Measurements from ENCODE around the gene SLC39A8.

SLC39A8 gene

DNA sequence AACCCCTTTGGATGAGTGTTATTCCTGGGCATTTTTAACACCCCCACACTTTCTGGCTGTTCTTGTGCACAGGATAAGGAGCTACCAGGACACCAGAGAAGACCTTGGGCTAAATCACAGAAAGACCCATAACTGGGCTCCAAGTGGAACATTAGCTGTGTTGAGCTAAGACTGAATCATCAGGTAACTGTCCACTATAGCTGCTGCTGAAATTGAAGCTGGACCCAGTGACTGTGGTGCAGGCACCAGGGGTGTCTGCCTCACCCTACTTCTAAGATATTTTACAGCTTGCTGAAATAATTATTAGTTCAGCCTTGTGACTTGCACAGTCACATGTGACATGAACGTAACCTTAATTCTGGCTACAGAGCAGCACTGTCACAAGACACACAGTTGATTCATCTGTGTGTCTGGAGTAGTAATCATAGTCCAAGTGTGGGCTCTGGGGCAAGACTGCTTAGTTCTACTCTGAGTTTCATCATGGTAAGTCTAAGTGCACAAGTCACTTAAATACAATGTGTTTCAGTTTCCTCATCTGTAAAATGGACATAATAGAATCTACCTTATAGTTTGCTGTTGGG is 127.4 kb downstream of the SLC39A8 start:
- no peak for TF ChIP-seq POLR2AphosphoS5 (IDR thresholded peaks at IDR 0.05; ENCODE audit: low read depth)
- TF ChIP-seq, protein P1, sequence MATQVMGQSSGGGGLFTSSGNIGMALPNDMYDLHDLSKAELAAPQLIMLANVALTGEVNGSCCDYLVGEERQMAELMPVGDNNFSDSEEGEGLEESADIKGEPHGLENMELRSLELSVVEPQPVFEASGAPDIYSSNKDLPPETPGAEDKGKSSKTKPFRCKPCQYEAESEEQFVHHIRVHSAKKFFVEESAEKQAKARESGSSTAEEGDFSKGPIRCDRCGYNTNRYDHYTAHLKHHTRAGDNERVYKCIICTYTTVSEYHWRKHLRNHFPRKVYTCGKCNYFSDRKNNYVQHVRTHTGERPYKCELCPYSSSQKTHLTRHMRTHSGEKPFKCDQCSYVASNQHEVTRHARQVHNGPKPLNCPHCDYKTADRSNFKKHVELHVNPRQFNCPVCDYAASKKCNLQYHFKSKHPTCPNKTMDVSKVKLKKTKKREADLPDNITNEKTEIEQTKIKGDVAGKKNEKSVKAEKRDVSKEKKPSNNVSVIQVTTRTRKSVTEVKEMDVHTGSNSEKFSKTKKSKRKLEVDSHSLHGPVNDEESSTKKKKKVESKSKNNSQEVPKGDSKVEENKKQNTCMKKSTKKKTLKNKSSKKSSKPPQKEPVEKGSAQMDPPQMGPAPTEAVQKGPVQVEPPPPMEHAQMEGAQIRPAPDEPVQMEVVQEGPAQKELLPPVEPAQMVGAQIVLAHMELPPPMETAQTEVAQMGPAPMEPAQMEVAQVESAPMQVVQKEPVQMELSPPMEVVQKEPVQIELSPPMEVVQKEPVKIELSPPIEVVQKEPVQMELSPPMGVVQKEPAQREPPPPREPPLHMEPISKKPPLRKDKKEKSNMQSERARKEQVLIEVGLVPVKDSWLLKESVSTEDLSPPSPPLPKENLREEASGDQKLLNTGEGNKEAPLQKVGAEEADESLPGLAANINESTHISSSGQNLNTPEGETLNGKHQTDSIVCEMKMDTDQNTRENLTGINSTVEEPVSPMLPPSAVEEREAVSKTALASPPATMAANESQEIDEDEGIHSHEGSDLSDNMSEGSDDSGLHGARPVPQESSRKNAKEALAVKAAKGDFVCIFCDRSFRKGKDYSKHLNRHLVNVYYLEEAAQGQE (IDR thresholded peaks at IDR 0.05; ENCODE audit: insufficient replicate concordance, low read depth) = peak; percentile 53
- Histone ChIP-seq H3K27me3 (ENCODE audit: insufficient read depth, poor library complexity, severe bottlenecking) (no peaks in the 10 kb centered on the region), H3K4me3 (replicated peaks; ENCODE audit: insufficient read depth, low read length) (no peak overlapping the region), H3K27ac (replicated peaks) (no peak overlapping the region)
- DNase-seq (ENCODE audit: low read depth in 1 of 2, low spot score in 1 of 2) = no peak

DNA sequence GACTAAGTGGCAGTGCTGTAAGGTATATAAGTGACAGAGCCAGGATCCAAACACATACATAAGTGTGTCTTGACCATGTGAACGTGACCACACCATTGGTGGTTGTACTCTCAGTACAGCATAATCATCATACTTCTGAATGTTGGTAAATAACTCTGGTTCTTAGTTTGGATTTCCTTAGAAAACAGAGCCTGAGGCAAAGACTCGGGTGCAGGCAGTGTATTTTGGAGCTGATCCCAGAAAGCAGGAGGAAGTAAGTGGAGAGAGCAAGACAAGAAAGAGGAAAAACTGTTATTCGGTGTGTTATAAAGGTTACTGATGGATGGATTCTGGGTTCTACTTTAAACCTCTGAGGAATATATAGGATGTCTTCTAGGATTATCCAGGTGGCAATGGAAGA is 127.9 kb downstream of the SLC39A8 start:
- no peak overlapping the region for H3K4me3 ChIP-seq (replicated peaks; ENCODE audit: insufficient read depth, low read length)
- DNase-seq (ENCODE audit: low read depth in 1 of 2, low spot score in 1 of 2) = no peak
- H3K27ac ChIP-seq (replicated peaks) = no peak overlapping the region
- TF ChIP-seq, protein P2, sequence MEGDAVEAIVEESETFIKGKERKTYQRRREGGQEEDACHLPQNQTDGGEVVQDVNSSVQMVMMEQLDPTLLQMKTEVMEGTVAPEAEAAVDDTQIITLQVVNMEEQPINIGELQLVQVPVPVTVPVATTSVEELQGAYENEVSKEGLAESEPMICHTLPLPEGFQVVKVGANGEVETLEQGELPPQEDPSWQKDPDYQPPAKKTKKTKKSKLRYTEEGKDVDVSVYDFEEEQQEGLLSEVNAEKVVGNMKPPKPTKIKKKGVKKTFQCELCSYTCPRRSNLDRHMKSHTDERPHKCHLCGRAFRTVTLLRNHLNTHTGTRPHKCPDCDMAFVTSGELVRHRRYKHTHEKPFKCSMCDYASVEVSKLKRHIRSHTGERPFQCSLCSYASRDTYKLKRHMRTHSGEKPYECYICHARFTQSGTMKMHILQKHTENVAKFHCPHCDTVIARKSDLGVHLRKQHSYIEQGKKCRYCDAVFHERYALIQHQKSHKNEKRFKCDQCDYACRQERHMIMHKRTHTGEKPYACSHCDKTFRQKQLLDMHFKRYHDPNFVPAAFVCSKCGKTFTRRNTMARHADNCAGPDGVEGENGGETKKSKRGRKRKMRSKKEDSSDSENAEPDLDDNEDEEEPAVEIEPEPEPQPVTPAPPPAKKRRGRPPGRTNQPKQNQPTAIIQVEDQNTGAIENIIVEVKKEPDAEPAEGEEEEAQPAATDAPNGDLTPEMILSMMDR (IDR thresholded peaks at IDR 0.05; ENCODE audit: insufficient read depth, low read length) = no peak
- TF ChIP-seq, protein P1 (IDR thresholded peaks at IDR 0.05; ENCODE audit: insufficient replicate concordance, low read depth) = no peak
- TF ChIP-seq SPI1 (IDR thresholded peaks at IDR 0.05; ENCODE audit: borderline replicate concordance, low read depth) = no peak
- TF ChIP-seq GABPA (IDR thresholded peaks at IDR 0.05; ENCODE audit: low read depth) = no peak
- no peak for TF ChIP-seq POLR2AphosphoS5 (IDR thresholded peaks at IDR 0.05; ENCODE audit: low read depth)
- no peaks in the 10 kb centered on the region for H3K27me3 ChIP-seq (ENCODE audit: insufficient read depth, poor library complexity, severe bottlenecking)

DNA sequence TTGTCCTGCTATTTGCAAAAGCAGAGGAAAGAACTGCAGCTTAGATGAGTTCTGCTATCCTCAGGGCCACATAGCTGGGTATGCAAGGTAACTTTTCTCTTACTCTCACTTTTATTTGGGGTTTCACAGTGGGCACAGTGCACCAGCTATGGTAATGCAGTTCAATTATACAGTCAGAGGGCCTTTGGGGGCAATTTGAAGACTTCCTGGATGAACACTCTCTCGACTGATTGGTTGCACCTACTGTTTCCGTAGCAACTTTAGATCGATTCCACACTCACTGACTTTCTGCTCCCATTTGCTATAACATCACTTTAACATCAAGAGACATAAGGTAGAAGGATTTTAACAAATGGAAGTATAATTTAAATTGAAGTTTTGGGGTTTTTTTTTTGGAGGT is 128.6 kb downstream of the SLC39A8 start:
- Histone ChIP-seq H3K27me3 (ENCODE audit: insufficient read depth, poor library complexity, severe bottlenecking) (no peaks in the 10 kb centered on the region), H3K4me3 (replicated peaks; ENCODE audit: insufficient read depth, low read length) (no peak overlapping the region), H3K27ac (replicated peaks) (no peak overlapping the region)
- TF ChIP-seq SPI1 (IDR thresholded peaks at IDR 0.05; ENCODE audit: borderline replicate concordance, low read depth) = no peak
- TF ChIP-seq GABPA (IDR thresholded peaks at IDR 0.05; ENCODE audit: low read depth) = no peak
- TF ChIP-seq POLR2AphosphoS5 (IDR thresholded peaks at IDR 0.05; ENCODE audit: low read depth) = no peak
- TF ChIP-seq, protein P2 (IDR thresholded peaks at IDR 0.05; ENCODE audit: insufficient read depth, low read length) = no peak
- TF ChIP-seq, protein P1 (IDR thresholded peaks at IDR 0.05; ENCODE audit: insufficient replicate concordance, low read depth) = no peak
- DNase-seq (ENCODE audit: low read depth in 1 of 2, low spot score in 1 of 2) = no peak

Measured in HL-60 (cell line).